ENCODE data around the gene ID4.

GRCh38 chr6:19876672-19877071, 39.5 kb downstream of the ID4 start:
- TF ChIP-seq, protein P1, sequence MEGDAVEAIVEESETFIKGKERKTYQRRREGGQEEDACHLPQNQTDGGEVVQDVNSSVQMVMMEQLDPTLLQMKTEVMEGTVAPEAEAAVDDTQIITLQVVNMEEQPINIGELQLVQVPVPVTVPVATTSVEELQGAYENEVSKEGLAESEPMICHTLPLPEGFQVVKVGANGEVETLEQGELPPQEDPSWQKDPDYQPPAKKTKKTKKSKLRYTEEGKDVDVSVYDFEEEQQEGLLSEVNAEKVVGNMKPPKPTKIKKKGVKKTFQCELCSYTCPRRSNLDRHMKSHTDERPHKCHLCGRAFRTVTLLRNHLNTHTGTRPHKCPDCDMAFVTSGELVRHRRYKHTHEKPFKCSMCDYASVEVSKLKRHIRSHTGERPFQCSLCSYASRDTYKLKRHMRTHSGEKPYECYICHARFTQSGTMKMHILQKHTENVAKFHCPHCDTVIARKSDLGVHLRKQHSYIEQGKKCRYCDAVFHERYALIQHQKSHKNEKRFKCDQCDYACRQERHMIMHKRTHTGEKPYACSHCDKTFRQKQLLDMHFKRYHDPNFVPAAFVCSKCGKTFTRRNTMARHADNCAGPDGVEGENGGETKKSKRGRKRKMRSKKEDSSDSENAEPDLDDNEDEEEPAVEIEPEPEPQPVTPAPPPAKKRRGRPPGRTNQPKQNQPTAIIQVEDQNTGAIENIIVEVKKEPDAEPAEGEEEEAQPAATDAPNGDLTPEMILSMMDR (IDR thresholded peaks at IDR 0.05; ENCODE audit: poor library complexity) = no peak
- TF ChIP-seq EZH2 (IDR thresholded peaks at IDR 0.05; ENCODE audit: borderline replicate concordance) (no peak), EZH2phosphoT487 (IDR thresholded peaks at IDR 0.05; ENCODE audit: low read depth, severe bottlenecking, unreplicated experiment) (no peak)
